ENCODE results near the gene CDH6.

- no peak for TF ChIP-seq POLR2AphosphoS5 (IDR thresholded peaks at IDR 0.05)
- TF ChIP-seq, protein P1, sequence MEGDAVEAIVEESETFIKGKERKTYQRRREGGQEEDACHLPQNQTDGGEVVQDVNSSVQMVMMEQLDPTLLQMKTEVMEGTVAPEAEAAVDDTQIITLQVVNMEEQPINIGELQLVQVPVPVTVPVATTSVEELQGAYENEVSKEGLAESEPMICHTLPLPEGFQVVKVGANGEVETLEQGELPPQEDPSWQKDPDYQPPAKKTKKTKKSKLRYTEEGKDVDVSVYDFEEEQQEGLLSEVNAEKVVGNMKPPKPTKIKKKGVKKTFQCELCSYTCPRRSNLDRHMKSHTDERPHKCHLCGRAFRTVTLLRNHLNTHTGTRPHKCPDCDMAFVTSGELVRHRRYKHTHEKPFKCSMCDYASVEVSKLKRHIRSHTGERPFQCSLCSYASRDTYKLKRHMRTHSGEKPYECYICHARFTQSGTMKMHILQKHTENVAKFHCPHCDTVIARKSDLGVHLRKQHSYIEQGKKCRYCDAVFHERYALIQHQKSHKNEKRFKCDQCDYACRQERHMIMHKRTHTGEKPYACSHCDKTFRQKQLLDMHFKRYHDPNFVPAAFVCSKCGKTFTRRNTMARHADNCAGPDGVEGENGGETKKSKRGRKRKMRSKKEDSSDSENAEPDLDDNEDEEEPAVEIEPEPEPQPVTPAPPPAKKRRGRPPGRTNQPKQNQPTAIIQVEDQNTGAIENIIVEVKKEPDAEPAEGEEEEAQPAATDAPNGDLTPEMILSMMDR (IDR thresholded peaks at IDR 0.05) = no peak
These were observed 35.8 kb downstream of the CDH6 start for GRCh38 chr5:31229266-31229665.
